GM23338 (cell line): ENCODE results near the gene CRB2. TPM values are rescaled to one million over a fixed set of nuclear protein-coding genes. Genes with fewer than 3 reads are reported as not detected.

Experiments
- ATAC-seq: fragments of 200-7000 bp; cut with Tn5 transposase; 3 replicates; pipeline ENCODE4 v1.9.1; 2020
- DNase-seq: peaks from one replicate; pipeline ENCODE4 v3.0.0-alpha.2; 2015; ENCODE audit warnings: low spot score
- H2AFZ ChIP-seq: fragments of 200-600 bp; sonication (generic); 2 replicates; pipeline ENCODE4 v1.8.0; 2016; ENCODE audit warnings: antibody characterized with exemption, mild to moderate bottlenecking, moderate library complexity
- H3F3A ChIP-seq: fragments of 200-600 bp; sonication (generic); replicated peaks from 2 replicates; pipeline ENCODE4 v1.8.0; 2017; ENCODE audit warnings: antibody characterized with exemption, mixed run types, low read depth
- H3K27ac ChIP-seq: fragments of 200-600 bp; sonication (generic); 2 replicates; pipeline ENCODE4 v1.6.1; 2016; ENCODE audit warnings: low read depth
- H3K27me3 ChIP-seq: fragments of 200-600 bp; sonication (generic); 2 replicates; pipeline ENCODE4 v1.8.0; 2016; ENCODE audit warnings: mild to moderate bottlenecking, mixed run types, moderate library complexity; ENCODE audit not compliant: insufficient read depth
- H3K36me3 ChIP-seq: fragments of 200-600 bp; sonication (generic); 2 replicates; pipeline ENCODE4 v1.8.0; 2016; ENCODE audit warnings: mild to moderate bottlenecking; ENCODE audit not compliant: insufficient read depth
- H3K4me1 ChIP-seq: fragments of 200-600 bp; sonication (generic); 2 replicates; pipeline ENCODE4 v1.8.0; 2016; ENCODE audit warnings: mild to moderate bottlenecking, moderate library complexity; ENCODE audit not compliant: insufficient read depth
- H3K4me2 ChIP-seq: fragments of 200-600 bp; sonication (generic); 2 replicates; pipeline ENCODE4 v1.7.1; 2017; ENCODE audit warnings: mixed run types
- H3K4me3 ChIP-seq: fragments of 200-600 bp; sonication (generic); 2 replicates; pipeline ENCODE4 v1.6.1; 2016; ENCODE audit warnings: mixed run types
- H3K79me2 ChIP-seq: fragments of 200-600 bp; sonication (generic); replicated peaks from 2 replicates; pipeline ENCODE4 v1.8.0; 2017; ENCODE audit warnings: mild to moderate bottlenecking; ENCODE audit not compliant: insufficient read depth
- H3K9me2 ChIP-seq: fragments of 200-600 bp; sonication (generic); 2 replicates; pipeline ENCODE4 v1.8.0; 2017; ENCODE audit not compliant: insufficient read depth
- H4K20me1 ChIP-seq: fragments of 200-600 bp; sonication (generic); replicated peaks from 2 replicates; pipeline ENCODE4 v1.8.0; 2017; ENCODE audit warnings: mild to moderate bottlenecking; ENCODE audit not compliant: insufficient read depth
- H3K27ac Mint-ChIP-seq: 2 replicates; pipeline ENCODE4 v1.8.0; 2020; ENCODE audit warnings: inconsistent platforms, mild to moderate bottlenecking, moderate library complexity, mixed read lengths
- H3K27me3 Mint-ChIP-seq: 3 replicates; pipeline ENCODE4 v1.8.0; 2022; ENCODE audit warnings: low read depth, mild to moderate bottlenecking, moderate library complexity, mixed read lengths, inconsistent platforms; ENCODE audit not compliant: insufficient read depth, poor library complexity
- H3K36me3 Mint-ChIP-seq: 3 replicates; pipeline ENCODE4 v1.8.0; 2021; ENCODE audit warnings: low read depth, mild to moderate bottlenecking, inconsistent platforms, moderate library complexity, mixed read lengths
- H3K4me1 Mint-ChIP-seq: 3 replicates; pipeline ENCODE4 v1.8.0; 2020; ENCODE audit warnings: mild to moderate bottlenecking, inconsistent platforms, mixed read lengths
- H3K4me3 Mint-ChIP-seq: 3 replicates; pipeline ENCODE4 v1.8.0; 2021; ENCODE audit warnings: moderate library complexity, mild to moderate bottlenecking, inconsistent platforms, mixed read lengths
- H3K9me3 Mint-ChIP-seq: 3 replicates; pipeline ENCODE4 v1.8.0; 2020; ENCODE audit warnings: moderate library complexity, mild to moderate bottlenecking, inconsistent platforms, mixed read lengths
- CREB1 ChIP-seq: fragments of 250-450 bp; sonication (Bioruptor Pico); IDR thresholded peaks from 2 replicates; pipeline ENCODE4 v1.5.0; 2020; ENCODE audit warnings: low read depth, mild to moderate bottlenecking, moderate library complexity
- EZH2 ChIP-seq: fragments of 200-600 bp; sonication (generic); IDR thresholded peaks from one replicate; pipeline ENCODE4 v1.8.0; 2017; ENCODE audit warnings: antibody characterized with exemption, mild to moderate bottlenecking, low read depth; ENCODE audit not compliant: unreplicated experiment
- EZH2phosphoT487 ChIP-seq: fragments of 200-600 bp; sonication (generic); IDR thresholded peaks from one replicate; pipeline ENCODE4 v1.8.1; 2018; ENCODE audit warnings: antibody characterized with exemption; ENCODE audit not compliant: unreplicated experiment
- JUNB ChIP-seq: IDR thresholded peaks from one replicate; pipeline ENCODE4 v1.6.1; 2016; ENCODE audit warnings: antibody characterized with exemption; ENCODE audit not compliant: unreplicated experiment
- NANOG ChIP-seq: IDR thresholded peaks from 2 replicates; pipeline ENCODE4 v1.6.1; 2016; ENCODE audit warnings: antibody characterized with exemption, borderline replicate concordance
- POLR2AphosphoS5 ChIP-seq: IDR thresholded peaks from 2 replicates; pipeline ENCODE4 v1.6.1; 2016; ENCODE audit warnings: antibody characterized with exemption, low read depth
- STAT1 ChIP-seq: IDR thresholded peaks from one replicate; pipeline ENCODE4 v1.6.1; 2016; ENCODE audit warnings: antibody characterized with exemption; ENCODE audit not compliant: unreplicated experiment
- ZNF114 ChIP-seq: fragments of 250-450 bp; sonication (Bioruptor Pico); IDR thresholded peaks from 2 replicates; pipeline ENCODE4 v1.5.0; 2020; ENCODE audit warnings: mild to moderate bottlenecking, moderate library complexity
- ZNF331 ChIP-seq: fragments of 250-450 bp; sonication (Bioruptor Pico); IDR thresholded peaks from 2 replicates; pipeline ENCODE4 v1.5.0; 2020; ENCODE audit warnings: low read depth, mild to moderate bottlenecking, moderate library complexity
- polyA plus RNA-seq: library from polyadenylated mRNA; unstranded; fragments of >200 nt; fragmentation: Nextera tagmentation; extraction: Ambion mirVana; gene quantifications from 2 replicates; pipeline ENCODE4 v1.2.1, GENCODE V29; 2016
- total RNA-seq: library from RNA; depleted of rRNA; stranded (reverse); fragments of >200 nt; shearing (Covaris generic); gene quantifications from 2 replicates; pipeline ENCODE4 v1.2.3, GENCODE V29; 2014
- TF ChIP-seq, protein P1 (sequence below), 2 experiments: fragments of 200-600 bp in 1 of 2; sonication (generic) in 1 of 2; conservative IDR thresholded peaks; 2 replicates each; pipeline versions ENCODE4 v1.5.1 to v1.6.1; 2016 to 2017; ENCODE audit warnings: antibody characterized with exemption in 2 of 2, low read depth in 2 of 2, mild to moderate bottlenecking in 2 of 2, moderate library complexity in 1 of 2
- TF ChIP-seq, protein P2 (sequence below): IDR thresholded peaks from one replicate; pipeline ENCODE4 v1.6.1; 2018; ENCODE audit warnings: antibody characterized with exemption; ENCODE audit not compliant: unreplicated experiment
- TF ChIP-seq, protein P3 (sequence below): fragments of 250-450 bp; sonication (Bioruptor Pico); IDR thresholded peaks from 2 replicates; pipeline ENCODE4 v1.5.0; 2020; ENCODE audit warnings: mild to moderate bottlenecking, moderate library complexity
- TF ChIP-seq, protein P4 (sequence below): IDR thresholded peaks from 2 replicates; pipeline ENCODE4 v1.6.1; 2016; ENCODE audit warnings: antibody characterized with exemption

The CRB2 gene
- total and polyA plus RNA-seq, 2 experiments from 2014 or later, result 0.34 to 10.2 TPM

DNA sequence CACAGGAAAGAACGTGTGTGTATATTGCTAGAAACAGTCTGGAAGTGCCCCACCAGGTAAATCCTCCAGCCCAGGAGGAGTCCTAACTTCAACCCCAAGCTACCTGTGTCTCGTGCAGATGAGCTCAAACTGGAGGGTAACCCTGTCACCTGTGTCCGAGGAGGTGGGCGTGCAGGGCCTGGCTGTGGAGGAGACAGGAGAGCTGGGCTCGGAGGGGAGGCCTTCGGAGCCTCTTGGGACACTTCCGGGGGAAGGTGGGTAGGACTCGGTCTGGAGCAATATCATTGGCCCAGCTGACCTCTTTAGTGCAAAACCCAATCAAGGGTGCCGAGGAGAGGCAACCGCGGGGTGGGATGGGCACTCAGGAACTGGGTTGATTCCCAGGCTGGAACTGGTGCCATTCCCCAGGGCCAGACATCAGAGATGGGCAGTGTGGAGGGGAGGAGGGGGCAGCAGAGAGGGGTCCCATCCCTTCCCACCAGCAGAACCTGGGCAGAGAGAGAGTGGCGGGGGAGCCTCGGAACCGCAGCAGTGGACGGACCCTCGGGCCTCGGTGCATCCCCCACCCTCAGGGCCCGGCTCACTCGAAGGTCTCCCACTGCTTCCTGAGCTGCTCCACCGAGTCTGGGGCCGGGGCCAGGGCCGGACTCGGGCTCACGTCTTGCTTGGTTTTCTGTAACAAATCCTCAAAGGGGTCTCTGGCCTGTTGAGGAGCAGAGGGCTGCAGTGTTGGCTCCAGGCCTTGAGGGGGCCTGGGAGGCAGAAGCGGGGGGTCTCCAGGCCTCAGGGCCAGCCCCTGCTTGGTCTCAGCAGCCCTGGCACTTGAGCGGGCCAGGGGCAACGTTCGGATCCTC lies 25.1 kb downstream of the CRB2 start:
- peaks cover 3% of the 10 kb centered on the region; the same call in 1 of the 2 replicates for H3F3A ChIP-seq
- no peak overlapping the region for H3K4me2 ChIP-seq
- Mint-ChIP-seq H3K27me3 (peaks cover 24% of the 10 kb centered on the region), H3K9me3 (no peaks in the 10 kb centered on the region), H3K36me3 (no peaks in the 10 kb centered on the region; the same call in 2 of the 3 replicates), H3K4me1 (peaks cover 6% of the 10 kb centered on the region; the same call in 2 of the 3 replicates), H3K27ac (no peak overlapping the region), H3K4me3 (no peak overlapping the region)
- H2AFZ ChIP-seq, result no peak overlapping the region
- H3K4me3 ChIP-seq, result no peak overlapping the region
- TF ChIP-seq, protein P1, sequence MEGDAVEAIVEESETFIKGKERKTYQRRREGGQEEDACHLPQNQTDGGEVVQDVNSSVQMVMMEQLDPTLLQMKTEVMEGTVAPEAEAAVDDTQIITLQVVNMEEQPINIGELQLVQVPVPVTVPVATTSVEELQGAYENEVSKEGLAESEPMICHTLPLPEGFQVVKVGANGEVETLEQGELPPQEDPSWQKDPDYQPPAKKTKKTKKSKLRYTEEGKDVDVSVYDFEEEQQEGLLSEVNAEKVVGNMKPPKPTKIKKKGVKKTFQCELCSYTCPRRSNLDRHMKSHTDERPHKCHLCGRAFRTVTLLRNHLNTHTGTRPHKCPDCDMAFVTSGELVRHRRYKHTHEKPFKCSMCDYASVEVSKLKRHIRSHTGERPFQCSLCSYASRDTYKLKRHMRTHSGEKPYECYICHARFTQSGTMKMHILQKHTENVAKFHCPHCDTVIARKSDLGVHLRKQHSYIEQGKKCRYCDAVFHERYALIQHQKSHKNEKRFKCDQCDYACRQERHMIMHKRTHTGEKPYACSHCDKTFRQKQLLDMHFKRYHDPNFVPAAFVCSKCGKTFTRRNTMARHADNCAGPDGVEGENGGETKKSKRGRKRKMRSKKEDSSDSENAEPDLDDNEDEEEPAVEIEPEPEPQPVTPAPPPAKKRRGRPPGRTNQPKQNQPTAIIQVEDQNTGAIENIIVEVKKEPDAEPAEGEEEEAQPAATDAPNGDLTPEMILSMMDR (conservative IDR thresholded peaks at IDR 0.05; ENCODE audit: low read depth in 2 of 2), result no peak
- TF ChIP-seq, protein P2, sequence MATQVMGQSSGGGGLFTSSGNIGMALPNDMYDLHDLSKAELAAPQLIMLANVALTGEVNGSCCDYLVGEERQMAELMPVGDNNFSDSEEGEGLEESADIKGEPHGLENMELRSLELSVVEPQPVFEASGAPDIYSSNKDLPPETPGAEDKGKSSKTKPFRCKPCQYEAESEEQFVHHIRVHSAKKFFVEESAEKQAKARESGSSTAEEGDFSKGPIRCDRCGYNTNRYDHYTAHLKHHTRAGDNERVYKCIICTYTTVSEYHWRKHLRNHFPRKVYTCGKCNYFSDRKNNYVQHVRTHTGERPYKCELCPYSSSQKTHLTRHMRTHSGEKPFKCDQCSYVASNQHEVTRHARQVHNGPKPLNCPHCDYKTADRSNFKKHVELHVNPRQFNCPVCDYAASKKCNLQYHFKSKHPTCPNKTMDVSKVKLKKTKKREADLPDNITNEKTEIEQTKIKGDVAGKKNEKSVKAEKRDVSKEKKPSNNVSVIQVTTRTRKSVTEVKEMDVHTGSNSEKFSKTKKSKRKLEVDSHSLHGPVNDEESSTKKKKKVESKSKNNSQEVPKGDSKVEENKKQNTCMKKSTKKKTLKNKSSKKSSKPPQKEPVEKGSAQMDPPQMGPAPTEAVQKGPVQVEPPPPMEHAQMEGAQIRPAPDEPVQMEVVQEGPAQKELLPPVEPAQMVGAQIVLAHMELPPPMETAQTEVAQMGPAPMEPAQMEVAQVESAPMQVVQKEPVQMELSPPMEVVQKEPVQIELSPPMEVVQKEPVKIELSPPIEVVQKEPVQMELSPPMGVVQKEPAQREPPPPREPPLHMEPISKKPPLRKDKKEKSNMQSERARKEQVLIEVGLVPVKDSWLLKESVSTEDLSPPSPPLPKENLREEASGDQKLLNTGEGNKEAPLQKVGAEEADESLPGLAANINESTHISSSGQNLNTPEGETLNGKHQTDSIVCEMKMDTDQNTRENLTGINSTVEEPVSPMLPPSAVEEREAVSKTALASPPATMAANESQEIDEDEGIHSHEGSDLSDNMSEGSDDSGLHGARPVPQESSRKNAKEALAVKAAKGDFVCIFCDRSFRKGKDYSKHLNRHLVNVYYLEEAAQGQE, result no peak
- no peak for TF ChIP-seq EZH2
- no peak for TF ChIP-seq CREB1 (CRISPR knock-in tag)
- TF ChIP-seq NANOG, result no peak
- TF ChIP-seq EZH2phosphoT487, result no peak
- TF ChIP-seq STAT1, result no peak
- TF ChIP-seq POLR2AphosphoS5, result no peak
- no peak for TF ChIP-seq ZNF114 (CRISPR knock-in tag)
- no peak for TF ChIP-seq ZNF331
- TF ChIP-seq, protein P3, sequence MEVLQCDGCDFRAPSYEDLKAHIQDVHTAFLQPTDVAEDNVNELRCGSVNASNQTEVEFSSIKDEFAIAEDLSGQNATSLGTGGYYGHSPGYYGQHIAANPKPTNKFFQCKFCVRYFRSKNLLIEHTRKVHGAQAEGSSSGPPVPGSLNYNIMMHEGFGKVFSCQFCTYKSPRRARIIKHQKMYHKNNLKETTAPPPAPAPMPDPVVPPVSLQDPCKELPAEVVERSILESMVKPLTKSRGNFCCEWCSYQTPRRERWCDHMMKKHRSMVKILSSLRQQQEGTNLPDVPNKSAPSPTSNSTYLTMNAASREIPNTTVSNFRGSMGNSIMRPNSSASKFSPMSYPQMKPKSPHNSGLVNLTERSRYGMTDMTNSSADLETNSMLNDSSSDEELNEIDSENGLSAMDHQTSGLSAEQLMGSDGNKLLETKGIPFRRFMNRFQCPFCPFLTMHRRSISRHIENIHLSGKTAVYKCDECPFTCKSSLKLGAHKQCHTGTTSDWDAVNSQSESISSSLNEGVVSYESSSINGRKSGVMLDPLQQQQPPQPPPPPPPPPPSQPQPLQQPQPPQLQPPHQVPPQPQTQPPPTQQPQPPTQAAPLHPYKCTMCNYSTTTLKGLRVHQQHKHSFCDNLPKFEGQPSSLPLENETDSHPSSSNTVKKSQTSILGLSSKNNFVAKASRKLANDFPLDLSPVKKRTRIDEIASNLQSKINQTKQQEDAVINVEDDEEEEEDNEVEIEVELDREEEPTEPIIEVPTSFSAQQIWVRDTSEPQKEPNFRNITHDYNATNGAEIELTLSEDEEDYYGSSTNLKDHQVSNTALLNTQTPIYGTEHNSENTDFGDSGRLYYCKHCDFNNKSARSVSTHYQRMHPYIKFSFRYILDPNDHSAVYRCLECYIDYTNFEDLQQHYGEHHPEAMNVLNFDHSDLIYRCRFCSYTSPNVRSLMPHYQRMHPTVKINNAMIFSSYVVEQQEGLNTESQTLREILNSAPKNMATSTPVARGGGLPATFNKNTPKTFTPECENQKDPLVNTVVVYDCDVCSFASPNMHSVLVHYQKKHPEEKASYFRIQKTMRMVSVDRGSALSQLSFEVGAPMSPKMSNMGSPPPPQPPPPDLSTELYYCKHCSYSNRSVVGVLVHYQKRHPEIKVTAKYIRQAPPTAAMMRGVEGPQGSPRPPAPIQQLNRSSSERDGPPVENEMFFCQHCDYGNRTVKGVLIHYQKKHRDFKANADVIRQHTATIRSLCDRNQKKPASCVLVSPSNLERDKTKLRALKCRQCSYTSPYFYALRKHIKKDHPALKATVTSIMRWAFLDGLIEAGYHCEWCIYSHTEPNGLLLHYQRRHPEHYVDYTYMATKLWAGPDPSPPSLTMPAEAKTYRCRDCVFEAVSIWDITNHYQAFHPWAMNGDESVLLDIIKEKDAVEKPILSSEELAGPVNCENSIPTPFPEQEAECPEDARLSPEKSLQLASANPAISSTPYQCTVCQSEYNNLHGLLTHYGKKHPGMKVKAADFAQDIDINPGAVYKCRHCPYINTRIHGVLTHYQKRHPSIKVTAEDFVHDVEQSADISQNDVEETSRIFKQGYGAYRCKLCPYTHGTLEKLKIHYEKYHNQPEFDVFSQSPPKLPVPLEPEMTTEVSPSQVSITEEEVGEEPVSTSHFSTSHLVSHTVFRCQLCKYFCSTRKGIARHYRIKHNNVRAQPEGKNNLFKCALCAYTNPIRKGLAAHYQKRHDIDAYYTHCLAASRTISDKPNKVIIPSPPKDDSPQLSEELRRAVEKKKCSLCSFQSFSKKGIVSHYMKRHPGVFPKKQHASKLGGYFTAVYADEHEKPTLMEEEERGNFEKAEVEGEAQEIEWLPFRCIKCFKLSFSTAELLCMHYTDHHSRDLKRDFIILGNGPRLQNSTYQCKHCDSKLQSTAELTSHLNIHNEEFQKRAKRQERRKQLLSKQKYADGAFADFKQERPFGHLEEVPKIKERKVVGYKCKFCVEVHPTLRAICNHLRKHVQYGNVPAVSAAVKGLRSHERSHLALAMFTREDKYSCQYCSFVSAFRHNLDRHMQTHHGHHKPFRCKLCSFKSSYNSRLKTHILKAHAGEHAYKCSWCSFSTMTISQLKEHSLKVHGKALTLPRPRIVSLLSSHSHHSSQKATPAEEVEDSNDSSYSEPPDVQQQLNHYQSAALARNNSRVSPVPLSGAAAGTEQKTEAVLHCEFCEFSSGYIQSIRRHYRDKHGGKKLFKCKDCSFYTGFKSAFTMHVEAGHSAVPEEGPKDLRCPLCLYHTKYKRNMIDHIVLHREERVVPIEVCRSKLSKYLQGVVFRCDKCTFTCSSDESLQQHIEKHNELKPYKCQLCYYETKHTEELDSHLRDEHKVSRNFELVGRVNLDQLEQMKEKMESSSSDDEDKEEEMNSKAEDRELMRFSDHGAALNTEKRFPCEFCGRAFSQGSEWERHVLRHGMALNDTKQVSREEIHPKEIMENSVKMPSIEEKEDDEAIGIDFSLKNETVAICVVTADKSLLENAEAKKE, result no peak
- TF ChIP-seq, protein P4, sequence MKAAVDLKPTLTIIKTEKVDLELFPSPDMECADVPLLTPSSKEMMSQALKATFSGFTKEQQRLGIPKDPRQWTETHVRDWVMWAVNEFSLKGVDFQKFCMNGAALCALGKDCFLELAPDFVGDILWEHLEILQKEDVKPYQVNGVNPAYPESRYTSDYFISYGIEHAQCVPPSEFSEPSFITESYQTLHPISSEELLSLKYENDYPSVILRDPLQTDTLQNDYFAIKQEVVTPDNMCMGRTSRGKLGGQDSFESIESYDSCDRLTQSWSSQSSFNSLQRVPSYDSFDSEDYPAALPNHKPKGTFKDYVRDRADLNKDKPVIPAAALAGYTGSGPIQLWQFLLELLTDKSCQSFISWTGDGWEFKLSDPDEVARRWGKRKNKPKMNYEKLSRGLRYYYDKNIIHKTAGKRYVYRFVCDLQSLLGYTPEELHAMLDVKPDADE, result no peak
- TF ChIP-seq JUNB, result no peak
- no peak for ATAC-seq
- no peak overlapping the region for H3K27ac ChIP-seq
- no peaks in the 10 kb centered on the region for H3K36me3 ChIP-seq
- DNase-seq, result no peak
- H3K9me2 ChIP-seq, result no peaks in the 10 kb centered on the region
- H4K20me1 ChIP-seq, result no peaks in the 10 kb centered on the region
- H3K27me3 ChIP-seq, result no peaks in the 10 kb centered on the region
- H3K79me2 ChIP-seq, result no peaks in the 10 kb centered on the region
- no peaks in the 10 kb centered on the region for H3K4me1 ChIP-seq
